ENCODE results near the gene HSD17B7.
"Not testable (repeated sequence)": the region's sequence is repeated elsewhere in the genome, so short reads cannot be mapped to it uniquely, and the experiment has no call there.

Gene HSD17B7

GRCh38 chr1:162812357-162812756 is 21.9 kb downstream of the HSD17B7 start:
- not testable (repeated sequence) for DNase-seq

- DNase-seq, result not testable (repeated sequence)
These were observed 27.6 kb downstream of the HSD17B7 start for GRCh38 chr1:162818136-162818535.

GRCh38 chr1:162818666-162819065 is 28.2 kb downstream of the HSD17B7 start:
- DNase-seq, result not testable (repeated sequence)

GRCh38 chr1:162822391-162823200 is 32.1 kb downstream of the HSD17B7 start:
- peak in 2 of 5 experiments; percentile 10 to 61 for DNase-seq

- peak in 2 of 5 experiments; percentile 6 to 89 for DNase-seq
These were observed 32.7 kb downstream of the HSD17B7 start for GRCh38 chr1:162823231-162823630.

- peak in 1 of 5 experiments; percentile 40 for DNase-seq
These were observed 33.4 kb downstream of the HSD17B7 start for GRCh38 chr1:162823771-162824525.

- DNase-seq, result no peak
These were observed 38.8 kb downstream of the HSD17B7 start for GRCh38 chr1:162829268-162829667.

GRCh38 chr1:162832470-162832869 is 42.0 kb downstream of the HSD17B7 start:
- no peak for DNase-seq

- peak in 1 of 5 experiments; percentile 93 for DNase-seq
These were observed 44.8 kb downstream of the HSD17B7 start for GRCh38 chr1:162835157-162835899.

- no peak for DNase-seq
These were observed 48.4 kb downstream of the HSD17B7 start for GRCh38 chr1:162838863-162839262.

- DNase-seq, result no peak
These were observed 49.8 kb downstream of the HSD17B7 start for GRCh38 chr1:162840250-162840839.

- no peak for DNase-seq
These were observed 53.7 kb downstream of the HSD17B7 start for GRCh38 chr1:162844153-162844552.

- DNase-seq, result no peak
These were observed 56.0 kb downstream of the HSD17B7 start for GRCh38 chr1:162846256-162847212.

GRCh38 chr1:162847839-162848453 is 57.4 kb downstream of the HSD17B7 start:
- DNase-seq, result peak; percentile 32 to 71 (median 70)

GRCh38 chr1:162849711-162850110 is 59.2 kb downstream of the HSD17B7 start:
- no peak for DNase-seq

GRCh38 chr1:162851341-162851740 is 60.8 kb downstream of the HSD17B7 start:
- no peak for DNase-seq

GRCh38 chr1:162854245-162854882 is 63.9 kb downstream of the HSD17B7 start:
- DNase-seq, result peak in 4 of 5 experiments; percentile 2 to 51 (median 12)

- no peak for DNase-seq
These were observed 65.1 kb downstream of the HSD17B7 start for GRCh38 chr1:162855461-162856150.

- DNase-seq, result no peak
These were observed 65.8 kb downstream of the HSD17B7 start for GRCh38 chr1:162856260-162856659.

- no peak for DNase-seq
These were observed 67.3 kb downstream of the HSD17B7 start for GRCh38 chr1:162857850-162858249.

Measured in T-helper 2 cell (primary cell).